DMS79 treated with DMSO at 0.1 percent for 48 hours (cell line): ENCODE measurements around the gene PLA2G2A.
"Not testable (repeated sequence)": the region's sequence is repeated elsewhere in the genome, so short reads cannot be mapped to it uniquely, and the experiment has no call there.

Source experiments
- DNase-seq: peaks from one replicate; lab custom pipeline; 2025; lab: John Stamatoyannopoulos, UW

PLA2G2A gene, protein sequence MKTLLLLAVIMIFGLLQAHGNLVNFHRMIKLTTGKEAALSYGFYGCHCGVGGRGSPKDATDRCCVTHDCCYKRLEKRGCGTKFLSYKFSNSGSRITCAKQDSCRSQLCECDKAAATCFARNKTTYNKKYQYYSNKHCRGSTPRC

GRCh38 chr1:19979494-19979977 lies at the start of gene PLA2G2A:
Gene PLA2G2A, minus strand, starts transcription at chr1:19979618. Its CDS starts 845 bp downstream, at chr1:19978773.
- no peak for DNase-seq

GRCh38 chr1:20028726-20029125 lies 49.3 kb upstream of the PLA2G2A start:
- no peak for DNase-seq

DNA sequence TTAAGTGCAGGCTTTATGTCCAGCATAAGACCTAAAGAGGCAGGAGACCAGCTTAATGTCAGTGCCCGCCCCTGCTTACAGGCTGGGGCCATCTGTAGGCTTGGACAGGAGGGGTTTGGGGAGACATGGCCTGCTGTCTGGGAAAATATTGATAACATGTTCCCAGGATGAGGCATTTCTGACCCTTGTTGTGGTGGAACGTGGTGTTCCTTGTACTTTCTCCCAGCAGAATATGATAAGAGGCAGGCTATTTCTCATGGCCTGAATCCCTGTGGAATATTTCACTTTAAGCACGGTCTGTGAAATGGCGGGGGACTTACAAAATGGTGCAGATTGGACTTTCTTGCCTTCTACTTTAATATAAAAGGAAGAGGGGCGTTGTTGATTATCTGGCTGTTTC lies 48.7 kb upstream of the PLA2G2A start:
- no peak for DNase-seq

- DNase-seq = no peak
Measured at GRCh38 chr1:20017741-20018140, 38.3 kb upstream of the PLA2G2A start.

- no peak for DNase-seq
Measured at GRCh38 chr1:20014153-20014552, 34.7 kb upstream of the PLA2G2A start.

DNA sequence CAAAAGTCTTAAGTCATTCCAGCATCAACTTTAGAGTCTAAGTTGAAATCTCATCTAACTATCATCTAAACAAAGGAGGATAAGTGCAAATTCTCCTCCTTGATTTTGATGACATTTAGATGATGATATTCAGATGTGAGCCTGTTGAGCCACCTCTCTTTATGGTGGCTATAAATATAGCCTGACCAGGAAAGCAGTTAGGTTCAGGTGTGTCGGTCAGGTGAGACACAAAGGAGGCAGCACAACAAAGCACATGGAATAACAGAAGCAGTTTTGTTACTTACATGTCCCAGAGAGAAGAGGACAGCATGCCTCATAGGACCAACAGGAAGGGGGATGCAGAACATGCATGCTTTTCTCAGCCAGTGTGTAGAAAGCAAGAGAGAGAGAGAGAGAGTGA lies 30.6 kb upstream of the PLA2G2A start:
- DNase-seq = no peak

- DNase-seq = no peak
Measured at GRCh38 chr1:20009212-20009611, 29.8 kb upstream of the PLA2G2A start.

GRCh38 chr1:20008391-20008841 lies 29.0 kb upstream of the PLA2G2A start:
- DNase-seq = no peak

- not testable (repeated sequence) for DNase-seq
Measured at GRCh38 chr1:19998823-19999222, 19.4 kb upstream of the PLA2G2A start.

- no peak for DNase-seq
Measured at GRCh38 chr1:19990689-19991088, 11.3 kb upstream of the PLA2G2A start.

DNA sequence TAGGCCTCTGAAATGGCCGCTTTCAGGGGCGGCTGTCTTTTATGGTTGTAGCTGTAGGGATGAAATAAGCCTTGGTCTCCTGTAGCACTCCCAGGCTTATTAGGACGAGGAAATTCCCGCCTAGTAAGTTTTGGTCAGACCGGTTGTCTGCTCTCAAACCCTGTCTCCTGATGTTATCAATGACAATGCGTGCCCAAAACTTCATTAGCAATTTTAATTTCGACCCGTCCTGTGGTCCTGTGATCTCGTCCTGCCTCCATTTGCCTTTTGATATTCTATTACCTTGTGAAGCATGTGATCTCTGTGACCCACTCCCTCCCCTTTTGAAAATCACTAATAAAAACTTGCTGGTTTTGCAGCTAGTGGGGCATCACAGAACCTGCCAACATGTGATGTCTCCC lies 10.8 kb upstream of the PLA2G2A start:
- not testable (repeated sequence) for DNase-seq

DNA sequence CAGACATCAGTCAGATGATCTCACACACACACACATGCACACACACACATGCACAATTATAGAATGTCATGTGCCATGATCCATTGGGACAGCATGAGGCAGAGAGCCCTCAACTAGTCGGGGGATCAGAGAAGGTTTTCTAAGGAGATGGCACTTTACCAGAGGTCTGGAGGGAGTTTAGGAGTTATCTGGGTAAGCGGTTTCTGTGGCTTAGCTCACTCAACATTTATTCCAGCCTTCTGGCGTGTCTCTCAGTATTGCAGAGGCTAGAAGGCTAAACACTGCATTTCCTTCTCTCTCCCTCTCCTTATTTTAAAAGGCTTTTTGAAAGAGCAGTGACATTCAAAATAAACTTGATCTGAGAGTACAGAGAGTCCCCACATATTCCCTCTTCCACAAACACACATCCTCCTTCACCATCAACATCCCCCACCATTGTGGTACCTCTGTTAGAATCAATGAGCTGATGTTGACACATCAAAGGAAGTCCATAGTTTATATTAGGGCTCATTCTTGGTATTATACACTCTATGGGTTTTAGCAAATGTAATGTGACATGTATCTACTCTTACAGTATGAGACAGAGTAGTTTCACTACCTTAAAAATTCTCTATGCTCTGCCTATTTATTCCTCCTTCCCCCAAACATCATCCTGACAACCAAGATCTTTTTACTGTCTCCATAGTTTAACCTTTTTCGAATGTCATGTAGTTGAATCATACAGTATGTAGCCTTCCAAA lies 9.0 kb upstream of the PLA2G2A start:
- DNase-seq = no peak

GRCh38 chr1:19987719-19988118 lies 8.3 kb upstream of the PLA2G2A start:
- DNase-seq = no peak

DNA sequence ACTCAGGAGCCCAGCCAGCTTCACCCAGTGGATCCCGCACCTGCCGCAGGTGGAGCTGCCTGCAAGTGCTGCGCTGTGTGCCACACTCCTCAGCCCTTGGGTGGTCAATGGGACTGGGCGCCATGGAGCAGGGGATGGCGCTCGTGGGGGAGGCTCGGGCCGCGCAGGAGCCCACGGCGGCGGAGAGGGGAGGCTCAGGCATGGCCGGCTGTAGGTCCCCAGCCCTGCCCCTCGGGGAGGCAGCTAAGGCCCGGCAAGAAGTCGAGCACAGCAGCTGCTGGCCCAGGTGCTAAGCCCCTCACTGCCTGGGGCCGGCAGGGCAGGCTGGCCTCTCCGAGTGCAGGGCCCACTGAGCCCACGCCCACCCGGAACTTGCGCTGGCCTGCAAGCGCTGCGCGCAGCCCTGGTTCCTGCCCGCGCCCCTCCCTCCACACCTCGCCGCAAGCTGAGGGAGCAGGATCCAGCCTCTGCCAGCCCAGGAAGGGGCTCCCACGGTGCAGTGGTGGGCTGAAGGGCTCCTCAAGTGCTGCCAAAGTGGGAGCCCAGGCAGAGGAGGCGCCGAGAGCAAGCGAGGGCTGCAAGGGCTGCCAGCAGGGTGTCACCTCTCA lies 5.1 kb upstream of the PLA2G2A start:
- DNase-seq = not testable (repeated sequence)

- no peak for DNase-seq
Measured at GRCh38 chr1:19981507-19982312, 2.3 kb upstream of the PLA2G2A start.

GRCh38 chr1:19981170-19981506 lies 1.7 kb upstream of the PLA2G2A start:
- no peak for DNase-seq

DNA sequence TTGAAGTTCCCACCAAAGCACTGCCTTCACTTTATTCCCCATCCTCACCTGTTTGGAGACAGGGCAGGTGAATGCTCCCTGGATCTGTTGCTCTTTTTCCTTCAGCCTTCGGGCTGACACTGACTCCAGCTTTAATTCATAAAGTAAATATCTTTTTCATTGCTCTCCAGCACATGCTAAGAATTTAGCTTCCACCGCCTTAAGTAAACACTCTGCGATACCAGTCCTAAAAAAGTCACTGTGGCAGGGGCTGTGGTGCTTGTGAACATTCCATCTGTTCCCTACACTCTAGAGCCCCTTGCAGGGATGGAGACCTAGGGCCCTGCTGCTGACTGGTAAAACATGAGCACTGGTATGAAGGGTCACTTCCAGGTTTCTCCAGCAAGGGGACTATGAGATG lies 896 bp upstream of the PLA2G2A start:
- no peak for DNase-seq

- no peak for DNase-seq
Measured at GRCh38 chr1:19978143-19978542, 1.3 kb downstream of the PLA2G2A start.

DNA sequence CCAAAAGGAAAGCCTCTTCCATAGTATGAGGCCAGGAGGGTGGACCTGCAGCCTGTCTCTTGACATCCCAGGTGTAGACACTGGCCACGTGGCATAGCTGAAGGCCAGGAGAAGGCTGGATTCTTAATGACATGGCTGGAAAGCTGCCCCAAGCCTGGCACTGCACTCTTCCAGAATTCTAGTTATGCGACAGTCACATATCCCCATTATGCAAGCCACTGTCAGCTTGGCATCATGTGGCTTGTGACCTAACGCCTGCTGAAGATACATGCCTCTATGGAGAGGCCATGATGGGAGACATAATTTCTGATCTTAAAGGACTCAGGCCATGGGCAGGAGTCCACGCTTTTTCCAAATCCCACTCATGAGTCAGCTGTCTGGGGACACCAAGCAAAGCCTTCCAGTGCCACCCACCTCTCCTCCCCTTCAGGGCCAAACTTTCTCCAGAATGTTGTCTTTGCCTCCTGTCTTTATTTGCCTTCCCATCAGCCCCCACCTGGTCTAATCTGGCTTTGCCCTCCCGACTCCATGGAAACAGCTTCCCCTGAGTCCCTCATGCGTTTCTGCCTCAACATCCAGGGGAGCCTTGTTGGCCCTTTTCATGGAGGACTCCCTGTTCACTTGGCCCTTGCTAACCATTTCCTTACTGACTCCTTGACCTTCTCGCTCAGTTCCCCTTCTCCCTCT lies 3.0 kb downstream of the PLA2G2A start:
- no peak for DNase-seq

GRCh38 chr1:19975423-19976193 lies 3.8 kb downstream of the PLA2G2A start:
- no peak for DNase-seq

DNA sequence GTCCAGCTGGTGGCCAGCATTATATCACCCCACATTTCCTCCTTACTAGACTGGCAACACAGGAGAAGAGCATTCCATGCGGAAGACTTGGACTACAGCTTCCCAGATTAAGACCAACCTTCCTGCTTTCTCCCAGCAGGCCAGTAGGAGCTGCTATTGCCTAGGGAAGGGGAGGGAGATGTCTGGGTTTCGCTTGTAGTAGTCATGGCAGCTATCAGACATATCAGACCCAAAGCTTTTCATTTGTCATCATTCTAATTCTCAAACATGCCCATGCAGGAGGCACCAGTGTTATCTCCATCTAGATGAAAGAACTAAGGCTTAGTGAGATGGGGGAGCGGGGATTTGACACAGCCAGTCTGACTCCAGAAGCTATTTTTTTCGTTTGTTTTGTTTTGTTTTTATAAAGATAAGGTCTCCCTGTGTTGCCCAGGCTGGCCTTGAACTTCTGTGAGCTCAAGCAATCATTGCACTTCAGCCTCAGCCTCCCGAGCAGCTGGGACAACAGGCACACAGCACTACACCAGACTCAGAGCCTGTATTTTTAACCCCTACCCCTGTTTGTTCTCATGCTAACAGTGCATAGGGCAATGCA lies 4.5 kb downstream of the PLA2G2A start:
- peak; percentile 5 for DNase-seq
